Smooth muscle cell (in vitro differentiated cells): ENCODE data around the gene TMC7. TPM values are rescaled to one million over a fixed set of nuclear protein-coding genes. Genes with fewer than 3 reads are reported as not detected.
"Not testable (repeated sequence)": the region's sequence is repeated elsewhere in the genome, so short reads cannot be mapped to it uniquely, and the experiment has no call there.

Experiments
- DNase-seq: peaks from one replicate; lab custom pipeline; 2025; ENCODE audit not compliant: unreplicated experiment; lab: John Stamatoyannopoulos, UW
- H2AFZ ChIP-seq: fragments of 200-600 bp; sonication (generic); 2 replicates; pipeline ENCODE4 v1.6.0; 2016; ENCODE audit warnings: antibody characterized with exemption, low read depth, mild to moderate bottlenecking
- H3F3A ChIP-seq: fragments of 200-600 bp; sonication (generic); 2 replicates; pipeline ENCODE4 v1.6.0; 2017; ENCODE audit warnings: antibody characterized with exemption, low read depth
- H3K27ac ChIP-seq: fragments of 200-600 bp; sonication (generic); 2 replicates; pipeline ENCODE4 v1.5.1; 2016; ENCODE audit warnings: low read depth, mild to moderate bottlenecking
- H3K27me3 ChIP-seq: fragments of 200-600 bp; sonication (generic); 2 replicates; pipeline ENCODE4 v1.6.1; 2016; ENCODE audit warnings: low read depth, mild to moderate bottlenecking
- H3K36me3 ChIP-seq: fragments of 200-600 bp; sonication (generic); 2 replicates; pipeline ENCODE4 v1.5.1; 2016; ENCODE audit warnings: low read depth
- H3K4me1 ChIP-seq: fragments of 200-600 bp; sonication (generic); 2 replicates; pipeline ENCODE4 v1.5.1; 2016; ENCODE audit warnings: low read depth
- H3K4me2 ChIP-seq: fragments of 200-600 bp; sonication (generic); 2 replicates; pipeline ENCODE4 v1.6.0; 2016; ENCODE audit warnings: mild to moderate bottlenecking
- H3K4me3 ChIP-seq: fragments of 200-600 bp; sonication (generic); 2 replicates; pipeline ENCODE4 v1.5.1; 2016; ENCODE audit warnings: mild to moderate bottlenecking
- H3K79me2 ChIP-seq: fragments of 200-600 bp; sonication (generic); 2 replicates; pipeline ENCODE4 v1.6.0; 2016; ENCODE audit warnings: low read depth, mild to moderate bottlenecking
- H3K9ac ChIP-seq: fragments of 200-600 bp; sonication (generic); 2 replicates; pipeline ENCODE4 v1.6.0; 2016; ENCODE audit warnings: low read depth
- H3K9me3 ChIP-seq: fragments of 200-600 bp; sonication (generic); replicated peaks from 2 replicates; pipeline ENCODE4 v1.5.1; 2016; ENCODE audit warnings: low read depth
- H4K20me1 ChIP-seq: fragments of 200-600 bp; sonication (generic); 2 replicates; pipeline ENCODE4 v1.6.0; 2016; ENCODE audit warnings: low read depth
- CTCF ChIP-seq: fragments of 200-600 bp; sonication (generic); IDR thresholded peaks from 2 replicates; pipeline ENCODE4 v1.5.1; 2017; ENCODE audit warnings: borderline replicate concordance, mild to moderate bottlenecking, antibody characterized with exemption; ENCODE audit not compliant: insufficient read depth, poor library complexity, severe bottlenecking
- WGBS: methylation state at CpG from one replicate; pipeline ENCODE4 v1.1.7; 2016; ENCODE audit warnings: low lambda C conversion rate; 5-methylcytosine and 5-hydroxymethylcytosine counted together
- polyA plus RNA-seq: library from polyadenylated mRNA; unstranded; fragments of >200 nt; fragmentation: Nextera tagmentation; extraction: Ambion mirVana; gene quantifications from 2 replicates; pipeline ENCODE4 v1.2.1, GENCODE V29; 2016
- total RNA-seq: library from RNA; depleted of rRNA; stranded (reverse); fragments of >200 nt; gene quantifications from 2 replicates; pipeline ENCODE4 v1.2.3, GENCODE V29; 2014

TMC7 gene
- total and polyA plus RNA-seq, 2 experiments from 2014 or later, result 0.54 to 1.7 TPM

DNA sequence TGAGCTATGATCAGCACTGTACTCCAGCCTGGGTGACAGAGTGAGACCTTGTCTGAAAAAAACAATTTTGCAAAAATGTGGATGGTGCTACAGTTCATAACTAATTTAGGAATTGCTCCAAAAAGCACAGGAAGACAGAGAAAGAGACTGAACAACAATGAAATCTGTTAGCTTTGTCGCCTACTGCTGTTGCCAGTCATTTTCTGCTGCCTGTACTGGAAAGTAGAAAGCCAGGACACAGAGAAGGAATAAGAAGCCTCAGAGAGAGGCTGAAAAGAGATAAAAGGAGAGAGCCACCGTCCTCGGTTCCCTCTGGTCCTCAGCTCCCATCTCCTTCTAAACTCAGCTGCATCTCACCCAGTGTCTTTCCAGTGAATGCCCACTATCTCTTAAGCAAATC lies 8.6 kb upstream of the TMC7 start:
- Histone ChIP-seq H3K4me2 (no peak overlapping the region), H2AFZ (no peak overlapping the region), H3K9me3 (no peaks in the 10 kb centered on the region), H3K4me1 (no peaks in the 10 kb centered on the region), H3F3A (no peaks in the 10 kb centered on the region), H3K4me3 (no peak overlapping the region), H3K79me2 (no peaks in the 10 kb centered on the region), H3K27ac (no peak overlapping the region), H3K36me3 (no peaks in the 10 kb centered on the region), H3K9ac (no peak overlapping the region), H4K20me1 (no peaks in the 10 kb centered on the region), H3K27me3 (peaks cover 11% of the 10 kb centered on the region)
- DNase-seq, result no peak
- 39% methylated on average over 3 of the region's 3 CpGs for WGBS
- no peak for TF ChIP-seq CTCF

GRCh38 chr16:18979936-18980335 lies 3.8 kb upstream of the TMC7 start:
- Histone ChIP-seq H3K27me3 (peaks cover 11% of the 10 kb centered on the region), H3K27ac (no peak overlapping the region), H3K4me1 (no peaks in the 10 kb centered on the region), H4K20me1 (no peaks in the 10 kb centered on the region), H3K4me3 (no peak overlapping the region), H3K79me2 (no peaks in the 10 kb centered on the region), H3K4me2 (no peak overlapping the region), H2AFZ (no peak overlapping the region), H3K9me3 (no peaks in the 10 kb centered on the region), H3K9ac (no peak overlapping the region), H3F3A (no peaks in the 10 kb centered on the region), H3K36me3 (no peaks in the 10 kb centered on the region)
- 90% methylated on average over 2 of the region's 2 CpGs for WGBS
- no peak for TF ChIP-seq CTCF
- DNase-seq, result no peak

DNA sequence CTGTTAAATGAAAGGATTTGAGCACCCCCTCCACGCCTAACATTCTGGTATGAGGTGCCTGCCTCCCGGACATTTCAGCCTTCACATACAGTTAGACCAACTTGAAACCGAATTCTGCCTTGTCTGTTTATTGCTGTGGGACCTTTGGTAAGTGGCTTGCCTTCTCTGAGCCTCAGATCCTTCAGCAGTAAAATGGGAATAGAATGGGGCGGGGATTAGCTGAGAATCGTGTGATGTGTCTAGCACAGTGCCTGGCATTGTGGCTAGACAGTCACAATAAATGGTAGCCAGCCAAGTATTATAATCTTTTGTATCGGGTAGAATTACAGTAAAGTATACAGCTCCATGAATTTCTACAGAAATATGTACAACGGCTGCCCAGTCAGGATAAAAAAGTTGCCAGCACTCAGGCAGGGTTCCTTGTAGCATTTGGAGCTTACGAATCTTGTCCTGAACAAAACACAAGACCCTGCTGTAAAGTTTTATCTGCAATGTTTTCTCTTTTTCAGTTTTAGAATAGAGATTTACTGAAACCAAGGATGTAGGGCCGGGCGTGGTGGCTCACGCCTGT lies 786 bp downstream of the TMC7 start:
- Histone ChIP-seq H3K4me3 (peak overlapping the region; percentile 61), H3K79me2 (no peaks in the 10 kb centered on the region), H3K9me3 (no peaks in the 10 kb centered on the region), H3K4me1 (no peaks in the 10 kb centered on the region), H3K27me3 (peaks cover 6% of the 10 kb centered on the region), H3K36me3 (no peaks in the 10 kb centered on the region), H3K9ac (peak overlapping the region; percentile 73), H3K4me2 (peak overlapping the region; percentile 93), H2AFZ (peak overlapping the region; percentile 84), H3K27ac (no peak overlapping the region), H3F3A (no peaks in the 10 kb centered on the region), H4K20me1 (no peaks in the 10 kb centered on the region)
- WGBS, result 81% methylated on average over 11 of the region's 11 CpGs
- DNase-seq, result no peak
- no peak for TF ChIP-seq CTCF

DNA sequence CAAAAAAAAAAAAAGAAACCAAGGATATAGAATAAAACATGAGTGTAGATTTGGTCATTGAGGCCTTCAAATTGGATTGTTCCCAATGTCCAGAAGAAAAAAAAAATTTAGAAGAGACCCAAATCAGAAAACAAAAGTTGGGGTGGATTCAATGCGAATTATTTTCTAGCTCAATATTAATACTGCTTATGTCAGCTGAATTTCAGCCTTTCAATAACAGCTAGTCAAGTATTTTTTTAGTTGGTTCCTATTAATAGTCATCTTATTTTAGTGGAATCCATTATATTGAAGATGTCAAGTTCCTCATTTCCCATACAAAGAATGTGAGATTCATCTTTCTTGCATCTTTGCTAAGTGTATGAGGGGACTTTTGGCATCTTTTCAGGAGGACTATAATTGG lies 1.5 kb downstream of the TMC7 start:
- not testable (repeated sequence) for H3K4me1 ChIP-seq, H3K36me3 ChIP-seq, H4K20me1 ChIP-seq, H3K4me3 ChIP-seq, DNase-seq, H2AFZ ChIP-seq, H3K9me3 ChIP-seq, H3K4me2 ChIP-seq, H3K27ac ChIP-seq, H3K27me3 ChIP-seq, H3K9ac ChIP-seq, H3F3A ChIP-seq, H3K79me2 ChIP-seq
- WGBS, result 100% methylated on average over 1 of the region's 1 CpG

GRCh38 chr16:18991731-18992130 lies 8.0 kb downstream of the TMC7 start:
- H3K27ac ChIP-seq, H3K79me2 ChIP-seq, H3K4me3 ChIP-seq, H3K36me3 ChIP-seq, H3K4me2 ChIP-seq, H3K4me1 ChIP-seq, H3K9me3 ChIP-seq, H3K27me3 ChIP-seq, H3F3A ChIP-seq, H3K9ac ChIP-seq, DNase-seq, H2AFZ ChIP-seq, H4K20me1 ChIP-seq: not testable (repeated sequence)
- WGBS, result 96% methylated on average over 9 of the region's 9 CpGs

- not testable (repeated sequence) for H3K9me3 ChIP-seq, H3K27ac ChIP-seq, H3K79me2 ChIP-seq, H3K4me2 ChIP-seq, DNase-seq, H3K4me3 ChIP-seq, H3F3A ChIP-seq, H2AFZ ChIP-seq, H3K9ac ChIP-seq, H3K27me3 ChIP-seq, H3K4me1 ChIP-seq, H3K36me3 ChIP-seq, H4K20me1 ChIP-seq
- WGBS, result 90% methylated on average over 3 of the region's 3 CpGs
These were observed 9.8 kb downstream of the TMC7 start for GRCh38 chr16:18993531-18993930.
